HEK293 (cell line): ENCODE measurements around the gene ZIC5.

Source experiments
- KLF1 ChIP-seq: fragments of 450-650 bp; formaldehyde crosslinking; IDR thresholded peaks from 2 replicates; pipeline ENCODE4 v1.5.1; 2016; ENCODE audit warnings: missing biosample characterization, missing genetic modification characterization
- TCF7L2 ChIP-seq: IDR thresholded peaks from 2 replicates; pipeline ENCODE4 v1.6.1; 2011; ENCODE audit warnings: low read depth, mild to moderate bottlenecking, inconsistent platforms, low read length, moderate library complexity, borderline replicate concordance
- ZNF48 ChIP-seq: fragments of 450-650 bp; formaldehyde crosslinking; IDR thresholded peaks from 2 replicates; pipeline ENCODE4 v1.5.1; 2016; ENCODE audit warnings: missing biosample characterization, missing genetic modification characterization
- ZNF555 ChIP-seq: fragments of 450-650 bp; formaldehyde crosslinking; conservative IDR thresholded peaks from 2 replicates; pipeline ENCODE4 v1.5.1; 2017; ENCODE audit warnings: missing biosample characterization, mild to moderate bottlenecking, missing genetic modification characterization, inconsistent platforms
- TF ChIP-seq, protein P1 (sequence below): fragments of 450-650 bp; formaldehyde crosslinking; IDR thresholded peaks from 2 replicates; pipeline ENCODE4 v1.5.1; 2016; ENCODE audit warnings: missing biosample characterization, missing genetic modification characterization
- TF ChIP-seq, protein P2 (sequence below): fragments of 450-650 bp; formaldehyde crosslinking; IDR thresholded peaks from 2 replicates; pipeline ENCODE4 v1.5.1; 2016; ENCODE audit warnings: missing biosample characterization, missing genetic modification characterization, borderline replicate concordance

DNA sequence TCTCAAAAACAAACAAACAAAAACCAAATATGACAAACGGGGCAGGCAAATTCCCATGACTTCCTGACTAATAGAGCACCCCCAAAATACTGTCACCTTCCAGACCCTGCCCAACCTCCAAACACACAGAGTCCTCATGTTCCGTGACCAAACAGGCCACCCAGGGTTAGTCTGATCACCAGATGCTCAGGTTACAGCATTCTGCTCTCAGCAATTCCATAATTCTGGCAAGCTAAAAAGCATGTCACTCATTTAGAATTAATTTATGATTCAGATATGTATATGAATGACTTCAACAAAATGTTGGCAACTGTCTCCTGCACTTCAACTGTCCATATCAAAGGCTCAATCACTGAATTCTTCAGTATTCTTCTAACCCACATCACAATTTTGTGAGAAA, 52.4 kb downstream of the ZIC5 start:
- TF ChIP-seq, protein P1, sequence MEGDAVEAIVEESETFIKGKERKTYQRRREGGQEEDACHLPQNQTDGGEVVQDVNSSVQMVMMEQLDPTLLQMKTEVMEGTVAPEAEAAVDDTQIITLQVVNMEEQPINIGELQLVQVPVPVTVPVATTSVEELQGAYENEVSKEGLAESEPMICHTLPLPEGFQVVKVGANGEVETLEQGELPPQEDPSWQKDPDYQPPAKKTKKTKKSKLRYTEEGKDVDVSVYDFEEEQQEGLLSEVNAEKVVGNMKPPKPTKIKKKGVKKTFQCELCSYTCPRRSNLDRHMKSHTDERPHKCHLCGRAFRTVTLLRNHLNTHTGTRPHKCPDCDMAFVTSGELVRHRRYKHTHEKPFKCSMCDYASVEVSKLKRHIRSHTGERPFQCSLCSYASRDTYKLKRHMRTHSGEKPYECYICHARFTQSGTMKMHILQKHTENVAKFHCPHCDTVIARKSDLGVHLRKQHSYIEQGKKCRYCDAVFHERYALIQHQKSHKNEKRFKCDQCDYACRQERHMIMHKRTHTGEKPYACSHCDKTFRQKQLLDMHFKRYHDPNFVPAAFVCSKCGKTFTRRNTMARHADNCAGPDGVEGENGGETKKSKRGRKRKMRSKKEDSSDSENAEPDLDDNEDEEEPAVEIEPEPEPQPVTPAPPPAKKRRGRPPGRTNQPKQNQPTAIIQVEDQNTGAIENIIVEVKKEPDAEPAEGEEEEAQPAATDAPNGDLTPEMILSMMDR (tag by site-specific recombination): no peak
- TF ChIP-seq, protein P2, sequence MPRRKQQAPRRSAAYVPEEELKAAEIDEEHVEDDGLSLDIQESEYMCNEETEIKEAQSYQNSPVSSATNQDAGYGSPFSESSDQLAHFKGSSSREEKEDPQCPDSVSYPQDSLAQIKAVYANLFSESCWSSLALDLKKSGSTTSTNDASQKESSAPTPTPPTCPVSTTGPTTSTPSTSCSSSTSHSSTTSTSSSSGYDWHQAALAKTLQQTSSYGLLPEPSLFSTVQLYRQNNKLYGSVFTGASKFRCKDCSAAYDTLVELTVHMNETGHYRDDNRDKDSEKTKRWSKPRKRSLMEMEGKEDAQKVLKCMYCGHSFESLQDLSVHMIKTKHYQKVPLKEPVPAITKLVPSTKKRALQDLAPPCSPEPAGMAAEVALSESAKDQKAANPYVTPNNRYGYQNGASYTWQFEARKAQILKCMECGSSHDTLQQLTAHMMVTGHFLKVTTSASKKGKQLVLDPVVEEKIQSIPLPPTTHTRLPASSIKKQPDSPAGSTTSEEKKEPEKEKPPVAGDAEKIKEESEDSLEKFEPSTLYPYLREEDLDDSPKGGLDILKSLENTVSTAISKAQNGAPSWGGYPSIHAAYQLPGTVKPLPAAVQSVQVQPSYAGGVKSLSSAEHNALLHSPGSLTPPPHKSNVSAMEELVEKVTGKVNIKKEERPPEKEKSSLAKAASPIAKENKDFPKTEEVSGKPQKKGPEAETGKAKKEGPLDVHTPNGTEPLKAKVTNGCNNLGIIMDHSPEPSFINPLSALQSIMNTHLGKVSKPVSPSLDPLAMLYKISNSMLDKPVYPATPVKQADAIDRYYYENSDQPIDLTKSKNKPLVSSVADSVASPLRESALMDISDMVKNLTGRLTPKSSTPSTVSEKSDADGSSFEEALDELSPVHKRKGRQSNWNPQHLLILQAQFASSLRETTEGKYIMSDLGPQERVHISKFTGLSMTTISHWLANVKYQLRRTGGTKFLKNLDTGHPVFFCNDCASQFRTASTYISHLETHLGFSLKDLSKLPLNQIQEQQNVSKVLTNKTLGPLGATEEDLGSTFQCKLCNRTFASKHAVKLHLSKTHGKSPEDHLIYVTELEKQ (tag by site-specific recombination): no peak
- TF ChIP-seq ZNF48 (tag by site-specific recombination) (no peak), TCF7L2 (no peak), ZNF555 (tag by site-specific recombination) (no peak), KLF1 (tag by site-specific recombination) (no peak)
